Panc1 (cell line): ENCODE results near the gene CRADD. TPM values are rescaled to one million over a fixed set of nuclear protein-coding genes. Genes with fewer than 3 reads are reported as not detected.

ENCODE experiments used
- ATAC-seq: fragments of 200-7000 bp; cut with Tn5 transposase; 2 replicates; pipeline ENCODE4 v1.9.1; 2020; ENCODE audit warnings: mild to moderate bottlenecking, moderate library complexity
- BruUV-seq: library from RNA; stranded (reverse); fragments of 400-500 nt; replicated peaks from 2 replicates; lab custom pipeline; 2021; lab: Mats Ljungman, UMichigan
- CTCF ChIA-PET: fragments of 300-600 bp; sonication (Branson Sonifier 250); formaldehyde crosslinking; loops from one replicate; lab custom pipeline; 2022; ENCODE audit warnings: antibody characterized with exemption; lab: Charles Lee
- POLR2A ChIA-PET: fragments of 300-600 bp; sonication (Branson Sonifier 250); formaldehyde crosslinking; loops from one replicate; lab custom pipeline; 2022; ENCODE audit warnings: antibody characterized with exemption; lab: Charles Lee
- DNase-seq: peaks from one replicate; pipeline ENCODE4 v3.0.0-alpha.2; 2010; ENCODE audit warnings: low read depth, low spot score
- H3K27ac ChIP-seq: 2 replicates; pipeline ENCODE4 v1.5.1; 2011; ENCODE audit warnings: mild to moderate bottlenecking, low read length, inconsistent platforms
- H3K27me3 ChIP-seq: fragments of 200-500 bp; sonication (Bioruptor generic); 2 replicates; pipeline ENCODE4 v1.6.0; 2014; ENCODE audit warnings: low read length, inconsistent platforms; ENCODE audit not compliant: control insufficient read depth, insufficient read depth
- H3K36me3 ChIP-seq: fragments of 200-500 bp; sonication (Bioruptor generic); 2 replicates; pipeline ENCODE4 v1.5.1; 2014; ENCODE audit warnings: inconsistent platforms, mild to moderate bottlenecking, low read length, moderate library complexity; ENCODE audit not compliant: control insufficient read depth, insufficient read depth
- H3K4me1 ChIP-seq: 2 replicates; pipeline ENCODE4 v1.5.1; 2011; ENCODE audit warnings: inconsistent platforms, mild to moderate bottlenecking, low read length, moderate library complexity; ENCODE audit not compliant: control insufficient read depth, insufficient read depth
- H3K4me3 ChIP-seq, 2 experiments: 2 replicates each; pipeline ENCODE4 v1.5.1; 2011 to 2012; ENCODE audit warnings: low read depth in 2 of 2, low read length in 2 of 2, mild to moderate bottlenecking in 2 of 2, inconsistent platforms in 1 of 2, moderate library complexity in 1 of 2
- H3K9me3 ChIP-seq: fragments of 200-500 bp; sonication (Bioruptor generic); 2 replicates; pipeline ENCODE4 v1.5.1; 2014; ENCODE audit warnings: low read depth, mild to moderate bottlenecking, inconsistent platforms, low read length, moderate library complexity; ENCODE audit not compliant: control insufficient read depth, insufficient read depth
- POLR2AphosphoS5 ChIP-seq: IDR thresholded peaks from 2 replicates; pipeline ENCODE4 v1.6.1; 2012; ENCODE audit warnings: mild to moderate bottlenecking, low read depth, low read length, moderate library complexity
- SIN3A ChIP-seq: IDR thresholded peaks from 2 replicates; pipeline ENCODE4 v1.6.1; 2012; ENCODE audit warnings: low read depth, mild to moderate bottlenecking, low read length, moderate library complexity, borderline replicate concordance; ENCODE audit not compliant: insufficient read depth
- TCF7L2 ChIP-seq: IDR thresholded peaks from 2 replicates; pipeline ENCODE4 v1.6.1; 2011; ENCODE audit warnings: mild to moderate bottlenecking, low read depth, low read length, inconsistent platforms
- in situ Hi-C: cut with HindIII; loops from 2 replicates; pipeline ENCODE4 v1.10.0; 2016; ENCODE audit warnings: low sequenced_read_pairs, low pct_unique_long_range_greater_than_20kb
- intact Hi-C: fragments of 100-400 bp; cut with micrococcal nuclease; formaldehyde crosslinking; loops from one replicate; pipeline ENCODE4 v1.10.0; 2022; ENCODE audit not compliant: unreplicated experiment
- total RNA-seq: library from RNA; stranded (reverse); gene quantifications from one replicate; pipeline ENCODE4 v1.2.1, GENCODE V29; 2021; ENCODE audit not compliant: unreplicated experiment
- TF ChIP-seq, protein P1 (sequence below), 2 experiments: IDR thresholded peaks; 2 replicates each; pipeline ENCODE4 v1.6.1; 2011 to 2012; ENCODE audit warnings: low read depth in 2 of 2, control low read depth in 1 of 2, low read length in 1 of 2, mild to moderate bottlenecking in 1 of 2, moderate library complexity in 1 of 2; ENCODE audit not compliant: insufficient read depth in 1 of 2
- TF ChIP-seq, protein P2 (sequence below): fragments of 450-650 bp; IDR thresholded peaks from 2 replicates; pipeline ENCODE4 v1.5.1; 2017; ENCODE audit warnings: mild to moderate bottlenecking

CRADD gene
- total RNA-seq, 1 experiment from 2014 or later = 7.0 TPM

DNA sequence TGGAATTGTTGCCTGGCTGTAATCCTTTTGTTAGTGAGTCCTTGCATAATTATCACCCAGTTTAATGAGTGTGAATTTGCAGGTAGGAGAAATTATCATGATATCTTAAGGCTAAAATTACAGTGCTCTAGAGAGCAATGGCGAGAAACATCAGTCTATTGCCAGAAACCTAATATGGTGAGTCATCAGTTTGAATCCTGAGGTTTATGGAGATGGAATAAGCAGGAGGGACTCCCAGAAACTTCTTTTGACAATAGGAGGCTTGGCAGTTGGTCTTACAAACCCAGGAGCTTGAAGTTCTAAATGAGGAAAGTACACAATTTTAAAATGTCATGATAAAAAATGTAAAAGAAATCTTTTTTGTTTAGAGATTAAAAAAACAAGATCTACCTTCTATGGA lies 31.5 kb upstream of the CRADD start:
- intact Hi-C loops (no loop called here), in situ Hi-C loops (no loop called here)
- ATAC-seq = no peak
- no peak for DNase-seq
- POLR2A ChIA-PET = no interaction called here
- CTCF ChIA-PET = interaction anchor here (0.6 kb wide), 1 partner anchor 63 kb away, joined by 3 read pairs; no protein-coding TSS in a partner anchor
- no peaks in the 10 kb centered on the region for H3K9me3 ChIP-seq
- H3K4me3 ChIP-seq = no peak overlapping the region
- H3K27me3 ChIP-seq = no peaks in the 10 kb centered on the region
- H3K27ac ChIP-seq = no peak overlapping the region
- H3K36me3 ChIP-seq = no peaks in the 10 kb centered on the region
- no peaks in the 10 kb centered on the region for H3K4me1 ChIP-seq
- TF ChIP-seq POLR2AphosphoS5 = no peak
- no peak for TF ChIP-seq SIN3A
- TF ChIP-seq, protein P1, sequence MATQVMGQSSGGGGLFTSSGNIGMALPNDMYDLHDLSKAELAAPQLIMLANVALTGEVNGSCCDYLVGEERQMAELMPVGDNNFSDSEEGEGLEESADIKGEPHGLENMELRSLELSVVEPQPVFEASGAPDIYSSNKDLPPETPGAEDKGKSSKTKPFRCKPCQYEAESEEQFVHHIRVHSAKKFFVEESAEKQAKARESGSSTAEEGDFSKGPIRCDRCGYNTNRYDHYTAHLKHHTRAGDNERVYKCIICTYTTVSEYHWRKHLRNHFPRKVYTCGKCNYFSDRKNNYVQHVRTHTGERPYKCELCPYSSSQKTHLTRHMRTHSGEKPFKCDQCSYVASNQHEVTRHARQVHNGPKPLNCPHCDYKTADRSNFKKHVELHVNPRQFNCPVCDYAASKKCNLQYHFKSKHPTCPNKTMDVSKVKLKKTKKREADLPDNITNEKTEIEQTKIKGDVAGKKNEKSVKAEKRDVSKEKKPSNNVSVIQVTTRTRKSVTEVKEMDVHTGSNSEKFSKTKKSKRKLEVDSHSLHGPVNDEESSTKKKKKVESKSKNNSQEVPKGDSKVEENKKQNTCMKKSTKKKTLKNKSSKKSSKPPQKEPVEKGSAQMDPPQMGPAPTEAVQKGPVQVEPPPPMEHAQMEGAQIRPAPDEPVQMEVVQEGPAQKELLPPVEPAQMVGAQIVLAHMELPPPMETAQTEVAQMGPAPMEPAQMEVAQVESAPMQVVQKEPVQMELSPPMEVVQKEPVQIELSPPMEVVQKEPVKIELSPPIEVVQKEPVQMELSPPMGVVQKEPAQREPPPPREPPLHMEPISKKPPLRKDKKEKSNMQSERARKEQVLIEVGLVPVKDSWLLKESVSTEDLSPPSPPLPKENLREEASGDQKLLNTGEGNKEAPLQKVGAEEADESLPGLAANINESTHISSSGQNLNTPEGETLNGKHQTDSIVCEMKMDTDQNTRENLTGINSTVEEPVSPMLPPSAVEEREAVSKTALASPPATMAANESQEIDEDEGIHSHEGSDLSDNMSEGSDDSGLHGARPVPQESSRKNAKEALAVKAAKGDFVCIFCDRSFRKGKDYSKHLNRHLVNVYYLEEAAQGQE (IDR thresholded peaks at IDR 0.05; ENCODE audit: insufficient read depth in 1 of 2, low read depth in 2 of 2, low read length in 1 of 2) = no peak
- TF ChIP-seq TCF7L2 = no peak
- TF ChIP-seq, protein P2, sequence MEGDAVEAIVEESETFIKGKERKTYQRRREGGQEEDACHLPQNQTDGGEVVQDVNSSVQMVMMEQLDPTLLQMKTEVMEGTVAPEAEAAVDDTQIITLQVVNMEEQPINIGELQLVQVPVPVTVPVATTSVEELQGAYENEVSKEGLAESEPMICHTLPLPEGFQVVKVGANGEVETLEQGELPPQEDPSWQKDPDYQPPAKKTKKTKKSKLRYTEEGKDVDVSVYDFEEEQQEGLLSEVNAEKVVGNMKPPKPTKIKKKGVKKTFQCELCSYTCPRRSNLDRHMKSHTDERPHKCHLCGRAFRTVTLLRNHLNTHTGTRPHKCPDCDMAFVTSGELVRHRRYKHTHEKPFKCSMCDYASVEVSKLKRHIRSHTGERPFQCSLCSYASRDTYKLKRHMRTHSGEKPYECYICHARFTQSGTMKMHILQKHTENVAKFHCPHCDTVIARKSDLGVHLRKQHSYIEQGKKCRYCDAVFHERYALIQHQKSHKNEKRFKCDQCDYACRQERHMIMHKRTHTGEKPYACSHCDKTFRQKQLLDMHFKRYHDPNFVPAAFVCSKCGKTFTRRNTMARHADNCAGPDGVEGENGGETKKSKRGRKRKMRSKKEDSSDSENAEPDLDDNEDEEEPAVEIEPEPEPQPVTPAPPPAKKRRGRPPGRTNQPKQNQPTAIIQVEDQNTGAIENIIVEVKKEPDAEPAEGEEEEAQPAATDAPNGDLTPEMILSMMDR = no peak
- no TSS peak for BruUV-seq

DNA sequence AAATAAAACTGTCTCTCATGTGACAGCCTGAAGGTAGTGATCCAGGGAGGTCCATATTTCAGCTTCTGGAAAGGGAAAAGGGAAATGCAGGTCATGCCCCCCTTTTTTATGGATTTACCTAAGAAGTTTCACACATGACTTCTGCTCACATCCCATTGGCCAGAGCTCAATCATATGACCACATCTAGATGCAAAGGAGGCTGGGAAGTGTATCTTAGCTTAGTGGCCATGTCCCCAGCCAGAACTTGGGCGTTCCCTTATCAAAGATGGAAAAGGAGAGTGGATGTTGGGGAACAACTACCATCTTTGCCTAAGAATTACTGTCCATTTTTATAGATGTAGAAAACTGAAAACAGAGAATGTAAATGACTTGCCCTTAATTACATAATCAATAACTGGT lies 26.5 kb upstream of the CRADD start:
- ATAC-seq (no peak), DNase-seq (no peak)
- intact Hi-C loops = no loop called here
- in situ Hi-C loops = no loop called here
- CTCF ChIA-PET = no interaction called here
- no peak overlapping the region for H3K27ac ChIP-seq
- BruUV-seq = no TSS peak
- POLR2A ChIA-PET = no interaction called here
- H3K4me3 ChIP-seq = no peak overlapping the region
- no peaks in the 10 kb centered on the region for H3K27me3 ChIP-seq
- H3K4me1 ChIP-seq = no peaks in the 10 kb centered on the region
- TF ChIP-seq TCF7L2 = no peak
- TF ChIP-seq, protein P2 = no peak
- TF ChIP-seq POLR2AphosphoS5 = no peak
- TF ChIP-seq SIN3A = no peak
- TF ChIP-seq, protein P1 (IDR thresholded peaks at IDR 0.05; ENCODE audit: insufficient read depth in 1 of 2, low read depth in 2 of 2, low read length in 1 of 2) = no peak
- no peaks in the 10 kb centered on the region for H3K9me3 ChIP-seq
- H3K36me3 ChIP-seq = no peaks in the 10 kb centered on the region
